ENCODE data around the gene SHC3.

SHC3 gene

GRCh38 chr9:89097219-89097618 is 81.4 kb downstream of the SHC3 start:
- no peak overlapping the region for H3K4me3 ChIP-seq (ENCODE audit: low read depth, low read length)
- no peak for DNase-seq (ENCODE audit: low read depth)
- TF ChIP-seq, protein P1, sequence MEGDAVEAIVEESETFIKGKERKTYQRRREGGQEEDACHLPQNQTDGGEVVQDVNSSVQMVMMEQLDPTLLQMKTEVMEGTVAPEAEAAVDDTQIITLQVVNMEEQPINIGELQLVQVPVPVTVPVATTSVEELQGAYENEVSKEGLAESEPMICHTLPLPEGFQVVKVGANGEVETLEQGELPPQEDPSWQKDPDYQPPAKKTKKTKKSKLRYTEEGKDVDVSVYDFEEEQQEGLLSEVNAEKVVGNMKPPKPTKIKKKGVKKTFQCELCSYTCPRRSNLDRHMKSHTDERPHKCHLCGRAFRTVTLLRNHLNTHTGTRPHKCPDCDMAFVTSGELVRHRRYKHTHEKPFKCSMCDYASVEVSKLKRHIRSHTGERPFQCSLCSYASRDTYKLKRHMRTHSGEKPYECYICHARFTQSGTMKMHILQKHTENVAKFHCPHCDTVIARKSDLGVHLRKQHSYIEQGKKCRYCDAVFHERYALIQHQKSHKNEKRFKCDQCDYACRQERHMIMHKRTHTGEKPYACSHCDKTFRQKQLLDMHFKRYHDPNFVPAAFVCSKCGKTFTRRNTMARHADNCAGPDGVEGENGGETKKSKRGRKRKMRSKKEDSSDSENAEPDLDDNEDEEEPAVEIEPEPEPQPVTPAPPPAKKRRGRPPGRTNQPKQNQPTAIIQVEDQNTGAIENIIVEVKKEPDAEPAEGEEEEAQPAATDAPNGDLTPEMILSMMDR (IDR thresholded peaks at IDR 0.05; ENCODE audit: insufficient read depth, low read depth, low read length, missing control alignments): no peak

DNA sequence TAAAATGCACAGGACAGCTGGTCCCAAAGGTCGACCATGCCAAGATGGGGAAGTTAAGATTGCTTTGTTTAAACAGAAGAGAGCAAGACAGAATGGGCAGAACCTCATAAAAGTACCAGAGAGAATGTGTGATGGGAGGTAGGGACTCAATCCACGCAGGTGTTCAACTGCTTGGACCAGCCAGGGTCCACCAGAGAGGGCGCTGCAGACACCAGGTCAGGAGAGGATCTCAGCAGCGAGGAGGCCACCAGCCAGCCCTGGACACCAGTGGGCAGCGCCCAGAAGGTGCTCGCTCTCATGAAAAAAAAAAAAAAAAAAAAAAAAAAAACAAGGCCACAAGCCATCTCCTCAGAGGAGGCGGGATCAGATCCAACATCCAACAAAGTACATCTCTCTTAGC is 81.8 kb downstream of the SHC3 start:
- no peak overlapping the region for H3K4me3 ChIP-seq (ENCODE audit: low read depth, low read length)
- TF ChIP-seq, protein P1 (IDR thresholded peaks at IDR 0.05; ENCODE audit: insufficient read depth, low read depth, low read length, missing control alignments): no peak
- no peak for DNase-seq (ENCODE audit: low read depth)

GRCh38 chr9:89095761-89096528 is 82.7 kb downstream of the SHC3 start:
- TF ChIP-seq, protein P1 (IDR thresholded peaks at IDR 0.05; ENCODE audit: insufficient read depth, low read depth, low read length, missing control alignments): no peak
- no peak for DNase-seq (ENCODE audit: low read depth)
- no peak overlapping the region for H3K4me3 ChIP-seq (ENCODE audit: low read depth, low read length)

GRCh38 chr9:89093201-89093975 is 85.2 kb downstream of the SHC3 start:
- TF ChIP-seq, protein P1 (IDR thresholded peaks at IDR 0.05; ENCODE audit: insufficient read depth, low read depth, low read length, missing control alignments): no peak

DNA sequence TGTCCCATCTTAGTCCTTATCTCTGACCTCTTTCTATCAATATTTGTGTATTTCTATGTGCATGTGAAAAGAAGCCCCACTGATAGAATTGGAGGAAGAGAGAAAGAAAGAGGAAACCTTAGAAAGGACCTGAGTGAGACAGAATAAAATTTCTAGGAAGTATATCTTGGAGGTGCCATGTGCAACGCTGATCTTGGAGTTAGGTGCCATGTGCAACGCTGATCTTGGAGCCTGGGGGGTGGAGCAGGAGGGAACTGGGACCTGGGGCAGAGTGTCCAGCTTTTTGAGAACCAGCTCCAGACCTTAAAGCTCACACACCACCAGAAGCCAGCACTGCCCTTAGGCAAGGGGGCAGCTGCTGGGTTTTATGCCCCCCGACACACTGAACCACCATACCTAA is 89.4 kb downstream of the SHC3 start:
- TF ChIP-seq, protein P1 (IDR thresholded peaks at IDR 0.05; ENCODE audit: insufficient read depth, low read depth, low read length, missing control alignments): no peak
- DNase-seq (ENCODE audit: low read depth): no peak
- H3K4me3 ChIP-seq (ENCODE audit: low read depth, low read length): no peak overlapping the region

More at GRCh38 chr9:89093201-89093975, 85.2 kb downstream of the SHC3 start:
- no peak overlapping the region for H3K4me3 ChIP-seq (ENCODE audit: low read depth, low read length)
- no peak for DNase-seq (ENCODE audit: low read depth)

DNA sequence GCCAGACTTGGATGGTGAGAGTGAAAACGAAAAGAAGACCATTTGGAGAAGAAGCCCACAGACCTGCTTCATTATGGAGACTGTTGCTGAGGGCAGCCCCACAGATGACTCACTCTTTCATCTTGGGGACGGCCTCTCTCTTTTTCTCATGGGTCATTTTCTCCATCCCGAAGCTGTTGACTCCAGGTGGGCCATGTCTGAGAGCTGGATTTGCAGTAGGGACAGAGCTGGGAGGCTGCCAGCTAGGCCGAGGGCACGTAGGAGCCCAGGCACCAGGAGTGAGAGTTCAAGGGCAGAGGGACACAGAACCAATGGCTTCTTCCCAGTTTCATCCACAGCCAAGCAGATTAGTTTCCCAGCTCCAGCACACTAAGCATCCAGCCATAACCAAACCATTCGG is 95.0 kb downstream of the SHC3 start:
- H3K4me3 ChIP-seq (ENCODE audit: low read depth, low read length): no peak overlapping the region
- TF ChIP-seq, protein P1 (IDR thresholded peaks at IDR 0.05; ENCODE audit: insufficient read depth, low read depth, low read length, missing control alignments): no peak
- no peak for DNase-seq (ENCODE audit: low read depth)

All from GM12865 (cell line).